T-helper 1 cell treated with Interleukin-12 subunit alpha and Interleukin-12 subunit beta and Interleukin-4 antibody, amounts not matched to agents 30 ng/mL and 1 ng/mL, for 36 hours (primary cell): ENCODE data around the gene TARP.
"Not testable (repeated sequence)": the region's sequence is repeated elsewhere in the genome, so short reads cannot be mapped to it uniquely, and the experiment has no call there.

Source experiments
- intact Hi-C: fragments of 100-400 bp; cut with micrococcal nuclease; formaldehyde crosslinking; loops from one replicate; pipeline ENCODE4 v1.15.1; 2024

TARP gene

DNA sequence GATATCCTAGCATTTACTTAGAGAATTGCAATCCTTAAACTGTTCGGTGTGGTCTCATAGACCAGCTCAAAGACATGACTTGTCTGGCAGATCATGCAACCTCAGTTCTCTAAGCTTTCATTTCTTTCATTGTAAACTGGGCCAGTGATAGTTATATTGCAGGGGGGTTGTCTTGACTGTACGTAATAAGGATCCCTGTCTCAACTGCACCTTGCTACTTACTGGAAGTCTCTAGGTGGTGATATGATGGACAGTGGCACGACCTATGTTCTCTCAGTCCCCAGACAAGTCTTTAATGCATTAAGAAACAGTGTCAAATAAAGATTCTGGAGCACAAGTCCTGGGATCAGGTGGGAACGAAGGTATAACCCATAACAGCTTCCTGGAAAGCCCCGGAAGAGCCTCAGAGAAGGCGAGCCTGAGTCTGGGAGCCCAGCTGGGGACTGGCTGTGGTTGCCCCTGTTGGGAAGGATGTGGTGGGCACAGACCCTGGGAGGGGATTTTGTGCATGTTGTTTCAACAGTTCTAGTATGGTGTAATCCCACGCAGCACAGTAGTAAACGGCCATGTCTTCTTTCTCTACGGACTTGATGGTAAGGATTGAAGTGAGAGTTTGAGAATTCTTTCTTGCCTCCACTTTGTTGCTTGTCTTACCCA, 26.0 kb upstream of the TARP start:
- intact Hi-C loops, result no loop called here

DNA sequence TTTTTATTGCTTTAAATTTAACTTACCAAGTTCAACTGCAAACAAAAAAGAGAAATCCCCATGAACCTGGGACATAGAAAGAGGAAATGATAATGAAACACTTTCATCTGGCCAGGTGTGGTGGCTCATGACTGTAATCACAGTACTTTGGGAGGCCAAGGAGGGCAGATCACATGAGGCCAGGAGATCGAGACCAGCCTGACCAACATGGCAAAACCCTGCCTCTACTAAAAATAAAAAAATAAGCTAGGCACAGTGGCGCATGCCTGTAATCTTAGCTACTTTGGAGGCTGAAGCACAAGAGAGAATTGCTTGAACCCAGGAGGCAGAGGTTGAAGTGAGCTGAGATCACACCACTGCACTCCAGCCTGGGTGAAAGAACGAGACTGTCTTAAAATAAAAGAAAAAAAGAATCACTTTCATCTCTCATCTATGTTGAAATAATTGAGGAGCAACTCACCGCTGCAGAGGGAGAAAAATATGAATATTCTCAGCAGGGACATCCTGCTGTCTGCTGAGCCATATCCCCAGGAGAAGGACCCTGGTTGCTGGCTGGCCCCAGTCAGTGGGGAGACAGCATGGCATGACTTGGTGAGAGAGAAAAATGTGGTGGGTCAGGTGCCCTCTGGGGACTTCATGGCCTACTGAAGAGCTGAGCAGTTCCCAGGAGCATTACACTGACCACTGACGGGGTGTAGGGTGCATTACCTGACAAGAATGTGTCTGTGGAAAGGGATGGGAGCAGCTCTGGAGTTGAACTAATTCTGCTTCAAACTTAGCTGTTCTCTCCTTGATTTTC, 22.8 kb upstream of the TARP start:
- intact Hi-C loops, result no loop called here

DNA sequence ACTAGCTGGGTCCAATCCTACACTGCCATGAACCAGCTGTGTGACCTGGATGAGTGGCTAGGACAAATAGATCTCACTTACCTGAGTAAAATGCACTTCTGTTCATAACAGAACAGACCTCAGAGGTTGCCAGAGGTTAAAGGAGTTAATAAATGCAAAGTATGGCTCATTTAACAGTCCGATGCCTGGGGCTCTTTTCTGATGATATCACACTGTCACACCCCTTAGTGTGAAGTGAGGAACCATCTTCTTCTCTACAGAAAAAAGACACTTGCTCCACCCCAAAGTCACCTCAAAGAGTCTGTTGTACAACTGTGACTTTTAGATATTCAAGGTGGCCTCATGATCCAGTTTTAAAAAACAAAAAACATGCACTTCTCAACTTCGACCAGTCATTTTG, 21.5 kb upstream of the TARP start:
- intact Hi-C loops, result no loop called here

DNA sequence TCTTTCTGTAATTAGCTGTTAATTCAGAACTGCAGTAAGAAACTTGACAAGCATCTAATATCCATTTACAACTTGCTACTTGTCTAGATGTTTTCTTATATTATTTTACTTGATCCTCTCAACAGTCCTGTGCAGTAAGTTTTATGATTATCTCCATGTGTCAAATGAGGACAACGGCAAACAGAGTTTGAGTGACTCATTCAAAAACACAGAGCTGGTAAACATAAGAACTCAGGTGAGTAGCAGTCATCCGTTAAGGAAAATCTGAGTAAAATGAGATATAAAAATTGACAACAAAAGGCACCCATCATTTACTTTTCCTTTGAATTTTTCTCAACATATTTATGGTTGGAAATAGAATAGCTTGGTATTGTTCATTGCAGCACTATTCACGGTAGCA, 19.0 kb upstream of the TARP start:
- intact Hi-C loops, result no loop called here

DNA sequence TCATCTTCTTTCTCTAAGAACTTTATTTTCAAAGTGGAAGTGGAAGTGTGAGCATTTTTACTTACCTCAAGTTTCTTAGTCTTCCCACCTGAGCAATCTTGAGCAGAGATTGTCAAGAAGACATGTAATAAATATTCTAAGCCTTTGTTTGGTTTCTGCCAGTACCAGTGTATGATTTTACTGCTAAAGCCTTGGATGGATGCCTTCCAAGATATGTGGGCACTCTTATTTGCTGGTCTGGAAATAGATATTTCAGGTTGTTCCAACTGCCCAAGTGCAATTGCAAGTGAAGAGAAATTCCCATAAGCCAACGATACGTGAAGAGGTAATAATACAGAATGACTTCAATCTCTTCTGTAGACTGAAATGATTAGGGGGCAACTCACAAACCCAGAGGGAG, 18.2 kb upstream of the TARP start:
- intact Hi-C loops, result no loop called here

DNA sequence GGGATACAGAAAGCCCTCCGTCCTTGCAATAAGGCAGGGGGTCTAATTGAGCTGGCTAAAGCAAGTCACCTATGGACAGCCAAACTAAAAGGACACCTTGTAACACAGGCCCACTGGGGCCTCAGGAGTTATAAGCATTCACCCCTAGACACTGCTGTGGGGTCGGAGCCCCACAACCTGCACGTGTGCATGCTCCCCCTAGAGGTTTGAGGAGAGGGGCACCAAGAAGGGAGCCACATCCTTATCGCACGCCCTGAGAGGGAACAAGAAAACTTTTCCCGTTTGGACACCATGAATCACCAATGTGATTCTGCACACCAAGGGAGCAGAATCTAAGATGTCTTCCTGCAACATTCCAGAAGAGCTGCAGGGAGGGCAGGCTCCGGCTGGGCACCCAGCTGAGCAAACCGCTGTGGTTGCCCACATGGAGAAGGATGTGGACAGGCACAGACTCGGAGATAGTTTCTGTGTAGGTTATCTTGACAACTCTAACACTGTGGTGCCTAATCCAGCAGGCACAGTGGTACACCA, 17.7 kb upstream of the TARP start:
- intact Hi-C loops, result no loop called here

DNA sequence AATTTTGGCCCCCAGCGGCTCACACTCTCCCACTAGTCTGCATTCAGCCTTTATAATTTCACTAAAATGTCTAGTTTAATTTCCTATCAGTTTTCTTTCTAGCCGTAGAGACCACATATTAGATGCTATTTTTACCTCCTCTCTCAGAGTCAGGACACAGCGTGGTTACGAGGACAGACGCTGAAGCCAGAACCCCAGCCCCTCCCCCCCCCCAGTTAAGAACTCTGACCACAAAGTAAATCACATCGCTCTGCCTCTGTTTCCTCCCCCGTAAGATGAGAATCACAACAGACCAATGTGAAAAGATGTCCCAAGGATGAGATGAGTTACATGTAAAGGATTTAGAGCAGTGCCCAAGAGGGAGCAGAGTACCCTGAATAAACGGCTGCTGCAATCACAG, 11.1 kb upstream of the TARP start:
- intact Hi-C loops, result no loop called here

DNA sequence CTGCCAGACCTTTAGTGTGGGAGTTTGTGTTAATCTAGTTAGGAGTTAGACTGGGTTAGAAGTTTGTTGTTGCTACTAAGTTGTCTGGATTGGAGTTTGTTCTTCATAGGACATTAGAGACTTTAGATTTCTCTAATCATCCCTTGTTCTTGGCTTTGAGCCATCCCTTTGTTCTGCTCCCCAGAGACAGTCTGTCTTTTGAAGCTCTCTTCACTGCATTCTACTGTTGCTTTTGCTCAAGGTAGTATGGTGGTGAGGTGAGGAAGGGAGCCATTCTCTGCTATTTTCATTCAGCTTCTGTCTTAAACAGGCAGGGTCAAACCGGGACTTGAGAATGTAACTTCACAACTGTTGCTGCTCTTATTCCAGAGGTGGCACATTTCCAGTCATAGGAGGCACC, 10.4 kb upstream of the TARP start:
- intact Hi-C loops, result no loop called here

DNA sequence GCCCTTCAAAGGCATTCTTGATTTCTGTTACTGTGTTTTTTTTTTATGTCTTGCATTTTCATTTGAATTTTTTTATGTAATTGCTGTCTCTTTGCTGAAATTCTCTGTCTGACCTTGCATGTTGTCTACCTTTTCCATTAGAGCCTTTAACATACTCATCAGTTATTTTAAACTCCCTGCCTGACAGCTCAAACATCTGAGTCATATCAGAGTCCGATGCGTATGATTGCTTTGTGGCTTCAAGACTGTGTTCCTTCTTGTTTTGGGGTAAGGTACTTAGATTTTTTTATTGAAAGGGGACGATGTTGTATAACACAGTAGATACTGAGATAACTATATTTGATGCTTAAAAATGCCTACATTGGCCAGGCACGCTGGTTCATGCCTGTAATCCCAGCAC, 9.7 kb upstream of the TARP start:
- intact Hi-C loops, result no loop called here

DNA sequence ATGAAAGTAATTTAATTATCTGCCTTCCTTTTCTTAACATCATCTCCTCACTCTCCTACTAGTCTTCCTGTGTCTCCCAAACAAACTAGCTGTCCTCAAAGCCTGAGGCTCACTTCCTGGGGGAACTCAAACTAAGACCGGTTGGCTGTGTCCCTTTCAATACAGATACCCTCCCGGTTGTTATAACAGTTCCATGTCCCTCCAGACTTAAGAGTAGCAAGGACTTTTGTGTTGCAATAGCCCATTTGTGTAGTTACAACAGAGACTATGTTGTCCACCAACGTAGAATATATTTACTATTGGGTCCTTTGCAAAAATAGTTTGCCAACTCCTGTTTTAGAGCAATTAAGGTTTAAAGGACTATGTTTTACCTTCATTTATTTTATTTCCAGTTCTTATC, 8.6 kb upstream of the TARP start:
- intact Hi-C loops, result no loop called here

DNA sequence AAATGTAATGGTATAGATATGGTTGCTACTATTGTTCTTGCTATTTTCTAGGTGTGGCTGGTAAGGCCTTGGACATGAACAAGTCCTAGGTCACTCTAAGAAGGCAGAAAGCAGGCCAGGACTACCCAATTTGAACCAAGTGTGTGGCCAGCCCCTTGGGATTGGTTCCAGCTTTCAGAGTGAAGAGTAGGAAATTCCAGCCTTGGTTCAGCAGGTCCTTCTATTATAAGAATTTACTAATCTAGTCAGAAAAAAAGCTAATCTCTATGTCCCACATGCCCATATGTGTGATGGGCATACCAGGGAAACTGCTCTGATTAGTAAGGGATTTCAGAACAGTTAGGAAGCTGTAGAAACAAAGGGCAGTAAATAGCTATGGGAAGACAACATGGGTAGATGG, 7.8 kb upstream of the TARP start:
- intact Hi-C loops, result no loop called here

DNA sequence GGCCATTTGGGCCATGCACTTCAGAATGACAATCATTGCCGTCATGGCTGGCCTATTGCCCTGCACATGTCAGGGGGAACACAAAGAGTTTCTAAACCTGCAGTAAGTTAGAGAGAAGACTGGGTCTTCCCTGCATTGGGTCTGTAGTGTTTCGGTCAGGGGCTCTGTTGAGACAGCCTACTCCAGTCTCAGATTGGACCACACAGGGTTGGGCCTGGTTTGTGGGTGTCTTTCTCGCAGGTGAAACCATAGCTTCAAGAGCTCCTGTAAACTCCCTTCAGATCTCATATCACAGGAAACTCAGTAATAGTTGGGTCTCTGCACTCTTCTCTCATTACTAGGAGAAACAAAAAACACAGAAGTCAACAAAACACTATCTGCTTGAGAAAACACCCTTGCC, 7.3 kb upstream of the TARP start:
- intact Hi-C loops, result no loop called here

DNA sequence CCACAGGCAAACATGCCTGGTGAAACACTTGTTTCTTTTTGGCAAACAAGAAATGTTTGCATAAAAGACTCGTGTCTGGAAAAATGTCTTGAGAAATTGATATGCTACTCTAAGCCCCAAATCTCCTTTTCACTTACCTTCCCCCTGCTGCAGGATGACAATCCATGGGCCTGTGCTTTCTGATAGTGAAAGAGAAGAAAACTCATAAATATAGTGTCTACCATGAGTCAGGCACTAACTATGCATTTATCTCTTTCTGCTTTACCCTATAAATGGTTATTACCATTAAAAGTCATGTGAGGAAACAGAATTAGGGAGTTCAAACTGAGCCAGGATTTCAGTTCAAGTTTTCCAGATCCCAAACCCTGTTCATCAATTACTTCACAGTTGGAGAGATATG, 6.6 kb upstream of the TARP start:
- intact Hi-C loops, result no loop called here

DNA sequence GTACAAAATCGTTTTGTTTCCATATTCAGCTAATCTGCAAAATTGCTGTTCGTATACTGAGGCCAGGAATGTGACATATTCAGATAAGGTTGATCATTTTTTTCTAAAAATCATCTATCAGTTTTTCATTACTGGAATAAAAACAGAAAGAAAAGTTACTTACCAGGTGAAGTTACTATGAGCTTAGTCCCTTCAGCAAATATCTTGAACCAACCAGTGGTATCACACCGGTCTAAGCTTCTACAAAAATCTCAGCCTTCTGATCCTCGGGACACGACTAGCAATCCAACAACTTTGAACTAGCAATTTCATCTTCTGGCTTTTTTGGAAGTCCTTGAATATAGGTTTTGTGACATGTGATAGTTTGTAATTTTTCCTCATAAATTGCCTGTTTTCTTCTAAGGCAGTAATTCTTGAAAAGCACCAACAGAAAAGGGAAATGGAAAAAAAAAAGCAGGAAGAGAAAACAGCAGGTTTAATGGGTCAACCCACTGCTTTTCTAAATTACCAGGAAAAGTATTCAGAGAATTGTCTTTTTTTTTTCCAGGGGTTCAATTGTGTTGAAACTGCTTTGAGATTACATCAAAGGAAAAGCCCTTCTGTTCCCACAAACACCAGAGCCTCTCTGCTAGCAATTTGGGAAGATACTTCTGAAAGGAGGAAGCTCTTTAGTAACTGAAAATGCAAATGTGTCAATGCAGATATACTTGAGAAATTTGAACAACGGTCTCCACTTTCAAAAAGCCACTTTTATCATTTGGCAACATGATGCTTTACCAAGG, 2.9 kb upstream of the TARP start:
- intact Hi-C loops, result no loop called here

DNA sequence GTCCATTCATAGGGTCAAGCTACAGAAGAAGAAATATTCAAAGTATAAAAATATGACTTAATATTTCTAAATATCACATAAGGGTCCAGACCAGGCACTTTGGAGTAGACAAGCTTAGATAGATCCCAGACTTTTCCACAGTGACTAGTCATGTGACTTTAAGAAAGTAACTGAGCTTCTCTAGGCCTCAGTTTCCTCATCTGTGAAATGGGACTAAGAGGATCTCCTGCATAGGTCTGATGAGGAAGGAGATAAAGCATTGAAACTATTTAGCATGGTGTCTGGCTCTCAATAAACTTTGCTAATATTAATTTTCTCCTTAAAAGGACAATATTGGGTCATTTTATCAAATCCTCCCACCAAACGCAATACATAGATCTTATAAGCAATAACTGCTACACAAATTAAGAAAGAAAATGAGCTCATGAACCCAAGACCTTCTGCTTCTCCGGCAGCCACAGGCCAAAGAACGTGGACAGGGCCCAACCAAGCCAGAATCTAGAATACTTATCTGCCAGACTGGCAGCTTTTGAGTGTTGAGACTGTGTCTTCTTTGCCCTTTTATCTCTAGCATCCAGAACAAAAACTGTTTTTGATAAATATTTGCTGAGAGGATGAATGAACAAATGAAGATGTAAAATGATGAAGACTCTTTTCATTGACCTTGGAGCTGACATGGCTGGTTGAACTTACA, 1.6 kb upstream of the TARP start:
- intact Hi-C loops, result loop anchor here (2.0 kb wide), 1 partner anchor 26 kb away; no protein-coding TSS in a partner anchor

DNA sequence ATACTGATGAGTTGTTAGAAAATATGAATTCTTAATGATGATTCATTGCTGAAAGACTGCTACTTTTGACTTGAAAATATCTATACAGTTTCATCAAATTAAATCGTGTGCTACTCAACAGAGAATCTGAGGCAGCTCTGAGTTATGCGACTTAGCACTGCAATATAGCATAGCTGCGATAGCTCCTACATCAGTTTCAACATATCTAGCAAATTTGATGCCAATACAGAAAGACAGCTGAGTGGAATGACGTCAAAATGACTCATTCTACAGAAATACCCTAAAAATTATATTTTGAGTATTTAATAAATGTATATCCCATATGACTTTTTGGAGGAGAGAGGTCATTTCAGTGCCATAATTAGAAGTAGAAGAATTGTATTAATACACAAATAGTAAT, 1.1 kb upstream of the TARP start:
- intact Hi-C loops, result loop anchor here (2.0 kb wide), 1 partner anchor 26 kb away; no protein-coding TSS in a partner anchor

DNA sequence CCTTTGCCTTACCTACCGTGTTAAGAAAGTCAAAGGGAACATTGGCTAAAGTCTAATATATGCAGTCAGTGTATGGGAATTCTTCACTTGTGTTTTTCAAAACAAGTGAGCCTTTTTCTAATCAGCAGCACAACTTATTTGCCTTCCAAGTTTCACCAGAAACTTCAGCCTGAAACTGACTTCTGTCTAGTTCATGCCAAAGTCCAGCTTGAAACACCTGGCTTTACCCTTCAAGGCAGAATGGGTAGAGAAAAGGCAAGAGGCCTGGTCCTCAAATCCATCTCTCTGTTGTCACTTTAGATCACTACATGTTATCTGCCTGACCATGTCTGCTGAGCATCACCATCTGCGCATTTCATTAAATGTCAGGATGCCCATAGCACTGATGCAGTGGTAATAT, 3.0 kb downstream of the TARP start:
- intact Hi-C loops, result not testable (repeated sequence)

DNA sequence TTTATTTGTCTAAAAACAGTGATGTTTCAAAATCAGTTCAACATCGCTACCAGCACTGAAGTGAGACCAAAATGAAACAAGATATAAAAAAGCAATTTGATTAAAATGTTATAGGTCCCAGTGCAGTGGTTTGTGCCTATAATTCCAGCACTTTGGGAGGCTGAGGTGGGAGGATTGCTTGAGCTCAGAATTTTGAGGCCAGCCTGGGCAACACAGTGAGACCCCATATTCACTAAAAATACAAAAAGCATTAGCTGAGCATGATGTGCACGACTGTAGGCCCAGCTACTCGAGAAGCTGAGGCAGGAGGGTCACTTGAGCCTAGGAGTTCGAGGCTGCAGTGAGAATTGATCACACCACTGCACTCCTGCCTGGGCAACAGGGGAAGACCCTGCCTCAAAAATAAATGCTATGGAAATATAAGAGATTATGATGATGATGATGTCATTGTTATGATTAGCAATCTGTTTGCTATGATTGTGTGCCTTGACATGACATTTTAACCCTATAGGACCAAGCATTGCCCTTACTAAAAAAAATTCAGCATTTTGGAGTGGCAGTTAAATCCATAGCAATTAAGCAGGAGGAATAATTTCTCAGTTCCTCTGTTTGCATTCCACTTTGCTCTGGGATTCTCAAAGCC, 3.6 kb downstream of the TARP start:
- intact Hi-C loops, result not testable (repeated sequence)

DNA sequence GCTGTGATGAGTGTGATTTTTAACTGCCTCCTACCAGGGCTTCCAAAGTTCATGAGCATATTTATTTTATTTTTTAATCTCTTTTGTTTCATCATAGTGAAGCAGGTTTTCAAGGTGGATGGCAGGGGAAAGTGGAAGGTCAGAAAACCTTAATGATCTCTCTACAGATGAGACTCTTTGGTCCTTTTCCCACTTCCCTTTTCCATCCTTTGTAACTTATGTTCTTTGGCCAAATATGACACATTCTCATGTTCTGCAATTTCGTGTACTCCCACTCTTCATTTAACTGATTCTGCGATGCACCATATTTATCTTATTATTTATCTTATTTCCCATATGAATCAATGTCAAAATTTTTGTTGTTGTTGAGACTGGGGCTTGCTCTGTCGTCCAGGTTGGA, 7.5 kb downstream of the TARP start:
- intact Hi-C loops, result not testable (repeated sequence)

DNA sequence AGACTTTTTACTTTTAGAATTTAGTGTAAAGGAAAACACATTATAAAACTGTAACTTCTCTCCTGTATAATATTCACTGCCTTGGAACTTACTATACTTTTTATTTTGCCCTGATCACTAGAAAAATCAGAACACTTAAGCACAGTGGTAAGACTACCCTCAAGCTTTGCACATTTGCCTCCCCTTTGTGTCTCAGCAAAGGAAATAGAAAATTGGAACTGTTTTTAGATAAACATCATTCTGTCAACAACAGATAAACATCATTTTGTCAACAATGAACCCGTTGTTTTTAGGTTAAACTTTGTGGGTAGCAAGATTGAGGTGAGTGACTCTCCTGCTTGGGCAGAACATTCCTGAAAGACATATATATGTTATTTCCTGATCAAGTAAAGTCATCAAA, 8.8 kb downstream of the TARP start:
- intact Hi-C loops, result not testable (repeated sequence)

DNA sequence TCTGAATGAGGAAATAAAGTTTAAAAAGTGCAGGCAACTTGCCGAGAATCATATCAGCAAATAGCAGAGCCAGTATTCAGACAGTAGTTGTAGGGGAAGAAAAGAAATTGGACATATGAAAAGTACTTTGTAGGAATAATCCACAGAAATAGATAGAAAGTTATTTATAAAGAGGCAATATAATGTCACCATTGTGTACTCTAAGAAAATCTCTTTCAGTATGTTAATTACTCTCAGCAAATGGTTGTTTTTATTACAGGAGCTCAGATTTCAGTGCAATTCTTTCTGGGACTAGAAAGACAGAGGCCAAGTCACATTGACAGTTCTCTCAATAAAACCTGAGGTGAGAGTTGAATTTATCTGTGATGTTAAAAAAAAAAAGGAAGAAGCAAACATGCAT, 10.2 kb downstream of the TARP start:
- intact Hi-C loops, result not testable (repeated sequence)
